K562 (cell line): ENCODE measurements around the gene FCGR2B. TPM values are rescaled to one million over a fixed set of nuclear protein-coding genes. Genes with fewer than 3 reads are reported as not detected.

ENCODE experiments used
- CAMTA2 ChIP-seq: fragments of 250-450 bp; sonication (Bioruptor Pico); conservative IDR thresholded peaks from 2 replicates; pipeline ENCODE4 v1.5.1; 2022
- ELF2 ChIP-seq: fragments of 250-450 bp; sonication (Bioruptor Pico); IDR thresholded peaks from 2 replicates; pipeline ENCODE4 v1.5.0; 2021; ENCODE audit warnings: mild to moderate bottlenecking
- EP300 ChIP-seq: IDR thresholded peaks from 2 replicates; pipeline ENCODE4 v1.6.1; 2012; ENCODE audit warnings: low read length, improper control_type of control experiment
- GATAD2B ChIP-seq: fragments of 450-650 bp; IDR thresholded peaks from 2 replicates; pipeline ENCODE4 v1.6.1; 2017; ENCODE audit warnings: mild to moderate bottlenecking, borderline replicate concordance
- GTF2A2 ChIP-seq: IDR thresholded peaks from 2 replicates; pipeline ENCODE4 v1.6.1; 2016; ENCODE audit warnings: mild to moderate bottlenecking, missing genetic modification characterization, missing compliant biosample characterization
- HMGXB4 ChIP-seq: sonication (generic); formaldehyde crosslinking; IDR thresholded peaks from 2 replicates; pipeline ENCODE4 v1.8.1; 2023; ENCODE audit warnings: mild to moderate bottlenecking, missing genetic modification reagents
- NCOA1 ChIP-seq: fragments of 450-650 bp; IDR thresholded peaks from 2 replicates; pipeline ENCODE4 v1.6.1; 2016; ENCODE audit warnings: low read depth
- NKRF ChIP-seq: fragments of 450-650 bp; IDR thresholded peaks from 2 replicates; pipeline ENCODE4 v1.6.1; 2016; ENCODE audit warnings: borderline replicate concordance
- PML ChIP-seq: IDR thresholded peaks from 2 replicates; pipeline ENCODE4 v1.6.1; 2012; ENCODE audit warnings: low read length, inconsistent platforms
- POLR2A ChIP-seq: fragments of 450-650 bp; conservative IDR thresholded peaks from 2 replicates; pipeline ENCODE4 v1.6.1; 2016
- POLR2H ChIP-seq: IDR thresholded peaks from 2 replicates; pipeline ENCODE4 v1.6.1; 2016; ENCODE audit warnings: missing genetic modification characterization, low read depth, mild to moderate bottlenecking, control low read depth, missing compliant biosample characterization, moderate library complexity
- RCOR1 ChIP-seq, 2 experiments: IDR thresholded peaks; 2 replicates each; pipeline ENCODE4 v1.6.1; 2012; ENCODE audit warnings: low read depth in 2 of 2, low read length in 2 of 2, borderline replicate concordance in 1 of 2, improper control_type of control experiment in 1 of 2
- RNF2 ChIP-seq: sonication (generic); IDR thresholded peaks from 2 replicates; pipeline ENCODE4 v1.6.1; 2016
- SMAD1 ChIP-seq: fragments of 150-350 bp; IDR thresholded peaks from 2 replicates; pipeline ENCODE4 v1.6.1; 2014; ENCODE audit warnings: low read length, low read depth; ENCODE audit not compliant: partially characterized antibody
- TFAP4 ChIP-seq: sonication (generic); formaldehyde crosslinking; IDR thresholded peaks from 2 replicates; pipeline ENCODE4 v1.8.0; 2022; ENCODE audit warnings: missing genetic modification reagents, mild to moderate bottlenecking, moderate library complexity, borderline replicate concordance
- ZEB2 ChIP-seq: fragments of 450-650 bp; IDR thresholded peaks from 2 replicates; pipeline ENCODE4 v1.6.1; 2016
- ZNF277 ChIP-seq: fragments of 250-450 bp; sonication (Bioruptor Pico); IDR thresholded peaks from 2 replicates; pipeline ENCODE4 v1.8.0; 2022; ENCODE audit warnings: inconsistent platforms, mild to moderate bottlenecking, moderate library complexity, borderline replicate concordance
- ZNF518B ChIP-seq: fragments of 250-450 bp; sonication (Bioruptor Pico); IDR thresholded peaks from 2 replicates; pipeline ENCODE4 v1.5.0; 2021; ENCODE audit warnings: mild to moderate bottlenecking, moderate library complexity
- ZNF589 ChIP-seq: fragments of 200-800 bp; sonication (Bioruptor generic); IDR thresholded peaks from 2 replicates; pipeline ENCODE4 v1.6.1; 2016; ENCODE audit warnings: low read depth, missing genetic modification characterization, missing compliant biosample characterization
- polyA plus RNA-seq, 8 experiments: library from polyadenylated mRNA; depleted of rRNA in 4 of 8; stranded (reverse) in 5 of 8; unstranded in 3 of 8; fragments of >200 nt; fragmentation: Nextera tagmentation in 2 of 8; fragmentation: Illumina TruSeq in 1 of 8; extraction: Ambion mirVana in 2 of 8; extraction: Trizol in 1 of 8; gene quantifications; 2 replicates each; pipeline versions ENCODE4 v1.2.1 to v1.2.3, GENCODE V29; 2011 to 2014; ENCODE audit warnings: inconsistent platforms in 1 of 8, missing spikeins in 1 of 8
- total RNA-seq, 7 experiments: library from RNA; depleted of rRNA in 6 of 7; stranded (reverse); fragments of >200 nt in 6 of 7; fragmentation: Illumina TruSeq in 2 of 7; extraction: Trizol in 2 of 7; gene quantifications; 2 replicates each; pipeline versions ENCODE4 v1.2.1 to v1.2.3, GENCODE V29; 2011 to 2021; ENCODE audit warnings: low replicate concordance in 1 of 7

The FCGR2B gene
- total and polyA plus RNA-seq, 9 of the 15 experiments (the other 6 are each of a cell fraction or from before 2014, with no cell fraction given), result 1.7 to 8.9 (median 3.9) TPM

GRCh38 chr1:161726473-161727255, 63.7 kb downstream of the FCGR2B start (continued):
- TF ChIP-seq ZNF277 (CRISPR knock-in tag) (no peak), ELF2 (peak; percentile 50; the same call in 1 of the 2 replicates), RNF2 (peak; percentile 38; the same call in 1 of the 2 replicates), PML (peak; percentile 1; the same call in 1 of the 2 replicates), ZEB2 (no peak), NCOA1 (0 out of 2 replicates have a peak, but pooled peaks have one; percentile 39), HMGXB4 (no peak), POLR2H (tag) (peak; percentile 83), GTF2A2 (tag) (no peak), ZNF518B (no peak), NKRF (peak; percentile 73), CAMTA2 (CRISPR knock-in tag) (no peak), ZNF589 (CRISPR knock-in tag) (peak; percentile 77), EP300 (no peak), SMAD1 (no peak), TFAP4 (peak; percentile 11; the same call in 1 of the 2 replicates), RCOR1 (IDR thresholded peaks at IDR 0.05; ENCODE audit: borderline replicate concordance in 1 of 2, low read depth in 2 of 2, low read length in 2 of 2) (peak in 1 of 2 experiments; percentile 33; a peak in 1 of 4 replicates), GATAD2B (peak; percentile 31; the same call in 1 of the 2 replicates), POLR2A (peak; percentile 95)
